Fibroblast of lung (primary cell): ENCODE measurements around the gene KRT8. TPM values are rescaled to one million over a fixed set of nuclear protein-coding genes. Genes with fewer than 3 reads are reported as not detected.

Experiments
- DNase-seq, 2 donors: peaks; one replicate each; pipeline versions ENCODE4 v3.0.0 to v3.0.0-alpha.2; 2010; ENCODE audit warnings: low read depth in 2 of 2
- H2AFZ ChIP-seq: 2 replicates; pipeline ENCODE4 v1.5.1; 2012; ENCODE audit warnings: low read length, control low read depth, inconsistent platforms
- H3K27ac ChIP-seq: 2 replicates; pipeline ENCODE4 v1.5.1; 2011; ENCODE audit warnings: low read length, control low read depth; ENCODE audit not compliant: insufficient read depth
- H3K27me3 ChIP-seq: 2 replicates; pipeline ENCODE4 v1.5.1; 2011; ENCODE audit warnings: mild to moderate bottlenecking, low read length; ENCODE audit not compliant: control insufficient read depth, insufficient read depth
- H3K36me3 ChIP-seq: 2 replicates; pipeline ENCODE4 v1.5.1; 2011; ENCODE audit warnings: low read length; ENCODE audit not compliant: control insufficient read depth, insufficient read depth
- H3K4me1 ChIP-seq: 2 replicates; pipeline ENCODE4 v1.5.1; 2011; ENCODE audit warnings: low read length; ENCODE audit not compliant: control insufficient read depth, insufficient read depth; ENCODE audit errors: extremely low read depth
- H3K4me2 ChIP-seq: 2 replicates; pipeline ENCODE4 v1.5.1; 2011; ENCODE audit warnings: low read length, control low read depth; ENCODE audit not compliant: insufficient read depth; ENCODE audit errors: extremely low read depth
- H3K4me3 ChIP-seq, 4 experiments: fragments of 200-600 bp in 1 of 4; sonication (generic) in 1 of 4; replicated peaks in 1 of 4; 2 replicates each; pipeline ENCODE4 v1.5.1; 2011 to 2016; ENCODE audit warnings: low read length in 4 of 4, low read depth in 3 of 4, mild to moderate bottlenecking in 3 of 4, control low read depth in 2 of 4, inconsistent platforms in 1 of 4, mixed read lengths in 1 of 4; ENCODE audit not compliant: insufficient read depth in 1 of 4; ENCODE audit errors: control extremely low read depth in 1 of 4
- H3K79me2 ChIP-seq: 2 replicates; pipeline ENCODE4 v1.5.1; 2012; ENCODE audit warnings: mild to moderate bottlenecking, low read length, inconsistent platforms; ENCODE audit not compliant: control insufficient read depth, insufficient read depth
- H3K9ac ChIP-seq: 2 replicates; pipeline ENCODE4 v1.5.1; 2011; ENCODE audit warnings: mild to moderate bottlenecking, low read length, control low read depth; ENCODE audit not compliant: insufficient read depth
- H3K9me3 ChIP-seq: 2 replicates; pipeline ENCODE4 v1.5.1; 2012; ENCODE audit warnings: low read depth, low read length; ENCODE audit not compliant: control insufficient read depth, insufficient read depth
- H4K20me1 ChIP-seq: 2 replicates; pipeline ENCODE4 v1.5.1; 2011; ENCODE audit warnings: low read length; ENCODE audit not compliant: control insufficient read depth, insufficient read depth; ENCODE audit errors: extremely low read depth
- EZH2 ChIP-seq: IDR thresholded peaks from 2 replicates; pipeline ENCODE4 v1.5.1; 2012; ENCODE audit warnings: low read length, control low read depth, mild to moderate bottlenecking; ENCODE audit errors: missing control alignments
- polyA plus RNA-seq, 2 donors: library from polyadenylated mRNA; depleted of rRNA in 1 of 2; stranded (reverse) in 1 of 2; unstranded in 1 of 2; fragments of >200 nt; gene quantifications; 2 replicates each; pipeline ENCODE4 v1.2.1, GENCODE V29; 2011 to 2012; ENCODE audit warnings: missing spikeins in 1 of 2
- total RNA-seq: library from RNA; depleted of rRNA; stranded (reverse); fragments of >200 nt; gene quantifications from 2 replicates; pipeline ENCODE4 v1.2.1, GENCODE V29; 2014
- TF ChIP-seq, protein P1 (sequence below), 2 donors: IDR thresholded peaks in 1 of 2; conservative IDR thresholded peaks in 1 of 2; 1 replicate in 1 of 2; 2 replicates in 1 of 2; pipeline ENCODE4 v1.5.1; 2011 to 2012; ENCODE audit warnings: low read length in 2 of 2, control low read depth in 1 of 2, inconsistent platforms in 1 of 2, low read depth in 1 of 2, mild to moderate bottlenecking in 1 of 2

KRT8 gene
- total and polyA plus RNA-seq, 2 donors (not counting 1 experiment from before 2014, with no cell fraction given), result 0.66 to 16.3 TPM

DNA sequence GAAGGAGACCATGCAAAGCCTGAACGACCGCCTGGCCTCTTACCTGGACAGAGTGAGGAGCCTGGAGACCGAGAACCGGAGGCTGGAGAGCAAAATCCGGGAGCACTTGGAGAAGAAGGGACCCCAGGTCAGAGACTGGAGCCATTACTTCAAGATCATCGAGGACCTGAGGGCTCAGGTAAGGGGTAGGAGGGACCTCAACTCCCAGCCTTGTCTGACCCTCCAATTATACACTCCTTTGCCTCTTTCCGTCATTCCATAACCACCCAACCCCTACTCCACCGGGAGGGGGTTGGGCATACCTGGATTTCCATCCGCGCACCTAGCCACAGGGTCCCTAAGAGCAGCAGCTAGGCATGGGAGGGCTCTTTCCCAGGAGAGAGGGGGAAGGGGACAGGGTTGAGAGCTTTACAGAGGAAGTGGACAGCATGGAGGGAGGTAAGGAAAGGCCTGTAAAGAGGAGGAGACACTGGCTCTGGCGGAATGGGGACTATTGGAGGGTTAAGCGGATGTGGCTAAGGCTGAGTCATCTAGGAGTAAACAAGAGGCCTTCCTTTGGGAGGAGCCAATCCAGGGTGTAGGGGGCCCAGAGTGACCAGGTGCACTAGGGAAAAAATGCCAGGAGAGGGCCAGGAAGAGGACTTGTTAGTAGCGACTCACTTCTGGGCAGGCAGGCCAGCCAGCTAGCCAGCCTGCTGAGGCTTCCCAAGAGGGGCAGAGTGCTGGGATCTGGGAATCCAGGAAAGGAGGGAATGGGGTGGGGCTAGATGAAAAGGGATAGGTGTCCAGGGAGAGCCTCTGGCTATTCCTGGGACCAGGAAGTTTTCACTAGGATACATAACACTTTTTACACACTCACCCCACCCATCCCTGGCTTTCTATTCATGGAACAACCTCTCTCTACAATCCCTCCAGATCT, 44.8 kb upstream of the KRT8 start:
- no peaks in the 10 kb centered on the region for H3K79me2 ChIP-seq
- no peak overlapping the region for H3K4me2 ChIP-seq
- H2AFZ ChIP-seq, result no peak overlapping the region

GRCh38 chr12:52947738-52948423, 43.0 kb upstream of the KRT8 start:
- H3K27ac ChIP-seq, result no peak overlapping the region
- H3K9ac ChIP-seq, result no peak overlapping the region
- H3K9me3 ChIP-seq, result no peaks in the 10 kb centered on the region
- TF ChIP-seq EZH2, result no peak
- TF ChIP-seq, protein P1, sequence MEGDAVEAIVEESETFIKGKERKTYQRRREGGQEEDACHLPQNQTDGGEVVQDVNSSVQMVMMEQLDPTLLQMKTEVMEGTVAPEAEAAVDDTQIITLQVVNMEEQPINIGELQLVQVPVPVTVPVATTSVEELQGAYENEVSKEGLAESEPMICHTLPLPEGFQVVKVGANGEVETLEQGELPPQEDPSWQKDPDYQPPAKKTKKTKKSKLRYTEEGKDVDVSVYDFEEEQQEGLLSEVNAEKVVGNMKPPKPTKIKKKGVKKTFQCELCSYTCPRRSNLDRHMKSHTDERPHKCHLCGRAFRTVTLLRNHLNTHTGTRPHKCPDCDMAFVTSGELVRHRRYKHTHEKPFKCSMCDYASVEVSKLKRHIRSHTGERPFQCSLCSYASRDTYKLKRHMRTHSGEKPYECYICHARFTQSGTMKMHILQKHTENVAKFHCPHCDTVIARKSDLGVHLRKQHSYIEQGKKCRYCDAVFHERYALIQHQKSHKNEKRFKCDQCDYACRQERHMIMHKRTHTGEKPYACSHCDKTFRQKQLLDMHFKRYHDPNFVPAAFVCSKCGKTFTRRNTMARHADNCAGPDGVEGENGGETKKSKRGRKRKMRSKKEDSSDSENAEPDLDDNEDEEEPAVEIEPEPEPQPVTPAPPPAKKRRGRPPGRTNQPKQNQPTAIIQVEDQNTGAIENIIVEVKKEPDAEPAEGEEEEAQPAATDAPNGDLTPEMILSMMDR (conservative IDR thresholded peaks at IDR 0.05 in 1 of 2, IDR thresholded peaks at IDR 0.05 in 1 of 2; ENCODE audit: low read depth in 1 of 2, low read length in 2 of 2), result no peak
- no peak overlapping the region for H3K4me3 ChIP-seq
- no peaks in the 10 kb centered on the region for H3K27me3 ChIP-seq
- no peaks in the 10 kb centered on the region for H3K79me2 ChIP-seq
- H3K4me2 ChIP-seq, result no peak overlapping the region
- no peak for DNase-seq
- H4K20me1 ChIP-seq, result no peaks in the 10 kb centered on the region
- H3K36me3 ChIP-seq, result no peaks in the 10 kb centered on the region
- H2AFZ ChIP-seq, result no peak overlapping the region
- H3K4me1 ChIP-seq, result no peaks in the 10 kb centered on the region

More for the DNA sequence above, 44.8 kb upstream of the KRT8 start:
- Histone ChIP-seq H3K9me3 (no peaks in the 10 kb centered on the region), H3K36me3 (no peaks in the 10 kb centered on the region), H3K9ac (peak overlapping the region; percentile 41), H3K4me3 (peak overlapping the region in 3 of 4 experiments; percentile 19 to 75 (median 36)), H3K27ac (no peak overlapping the region), H4K20me1 (no peaks in the 10 kb centered on the region), H3K4me1 (no peaks in the 10 kb centered on the region), H3K27me3 (no peaks in the 10 kb centered on the region)
- peak; percentile 84 to 97 for DNase-seq
- TF ChIP-seq, protein P1 (conservative IDR thresholded peaks at IDR 0.05 in 1 of 2, IDR thresholded peaks at IDR 0.05 in 1 of 2; ENCODE audit: low read depth in 1 of 2, low read length in 2 of 2), result no peak

DNA sequence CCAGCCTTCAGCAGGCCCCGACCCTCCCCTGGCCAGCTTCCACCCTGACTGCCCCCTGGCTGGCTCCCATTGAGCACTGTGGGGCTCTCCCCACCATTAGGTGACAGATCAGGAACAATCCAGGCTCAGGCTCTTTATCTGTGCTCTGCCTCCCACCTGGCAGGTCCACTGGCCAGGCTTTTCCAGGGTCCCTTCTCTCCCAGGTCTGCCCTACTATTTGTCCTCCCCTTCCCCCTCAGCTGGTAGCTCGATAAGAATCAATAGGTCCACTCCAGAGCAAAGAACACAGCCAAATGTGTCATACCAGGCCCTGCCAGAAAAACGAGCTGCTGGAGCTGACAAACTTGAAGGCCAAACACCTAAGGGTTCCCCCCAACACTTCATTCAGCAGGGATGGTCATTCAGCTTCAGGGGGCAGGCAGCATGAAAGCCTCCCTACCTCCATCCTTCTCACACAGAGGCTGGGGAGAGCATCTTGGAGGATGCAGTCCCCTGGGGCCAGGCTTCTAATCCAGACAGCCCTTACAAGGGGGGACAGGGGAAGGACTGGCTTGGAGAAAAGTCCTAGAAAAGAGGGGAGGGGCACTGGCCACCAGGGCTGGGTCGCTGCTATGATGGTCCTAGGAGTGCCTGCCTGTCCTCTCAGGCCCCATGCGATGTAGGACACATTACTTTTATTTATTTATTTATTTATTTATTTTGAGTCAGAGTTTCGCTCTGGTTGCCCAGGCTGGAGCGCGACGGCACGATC, 42.1 kb upstream of the KRT8 start:
- H3K36me3 ChIP-seq, result no peaks in the 10 kb centered on the region
- H3K4me1 ChIP-seq, result no peaks in the 10 kb centered on the region
- H3K27me3 ChIP-seq, result peaks cover 2% of the 10 kb centered on the region
- H3K9me3 ChIP-seq, result no peaks in the 10 kb centered on the region
- no peak overlapping the region for H3K27ac ChIP-seq
- H3K4me2 ChIP-seq, result no peak overlapping the region
- H3K79me2 ChIP-seq, result no peaks in the 10 kb centered on the region
- peak in 1 of 2 donors; percentile 61 for DNase-seq
- H2AFZ ChIP-seq, result no peak overlapping the region
- no peak overlapping the region for H3K9ac ChIP-seq
- H3K4me3 ChIP-seq, result no peak overlapping the region
- no peaks in the 10 kb centered on the region for H4K20me1 ChIP-seq
- no peak for TF ChIP-seq EZH2
- TF ChIP-seq, protein P1 (conservative IDR thresholded peaks at IDR 0.05 in 1 of 2, IDR thresholded peaks at IDR 0.05 in 1 of 2; ENCODE audit: low read depth in 1 of 2, low read length in 2 of 2), result no peak
